ENCODE data around the gene SIX3.

SIX3 gene

DNA sequence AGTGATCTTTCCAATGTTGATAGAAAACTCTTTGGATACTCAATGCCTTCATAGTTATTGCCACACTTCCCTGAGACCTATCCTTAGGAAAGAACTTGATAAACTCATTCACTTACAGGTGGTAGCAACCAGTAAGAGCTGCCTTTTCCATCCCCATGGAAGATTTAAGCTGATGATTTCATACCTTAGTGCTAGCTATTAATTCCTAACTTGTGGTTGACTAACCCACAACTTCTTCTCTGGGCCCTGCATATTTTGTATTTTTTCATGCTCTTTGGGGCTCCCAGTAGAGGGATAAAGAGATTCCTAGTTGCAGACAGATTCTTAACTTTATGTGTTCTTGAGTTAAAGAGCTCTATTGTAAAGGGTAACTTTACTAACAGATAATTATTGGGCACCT lies 25.2 kb upstream of the SIX3 start:
- TF ChIP-seq POU2F2 (IDR thresholded peaks at IDR 0.05; ENCODE audit: low read depth, low read length) (no peak), POLR2A (IDR thresholded peaks at IDR 0.05; ENCODE audit: low read depth, low read length) (no peak), PAX5 (IDR thresholded peaks at IDR 0.05; ENCODE audit: insufficient read depth, low read length, severe bottlenecking) (no peak), POLR2AphosphoS5 (IDR thresholded peaks at IDR 0.05; ENCODE audit: low read depth, low read length) (no peak), TAF1 (IDR thresholded peaks at IDR 0.05; ENCODE audit: low read depth, low read length) (no peak), SPI1 (IDR thresholded peaks at IDR 0.05; ENCODE audit: low read depth, low read length) (no peak)
- FAIRE-seq (no peak), DNase-seq (ENCODE audit: insufficient read length, low spot score) (no peak)

DNA sequence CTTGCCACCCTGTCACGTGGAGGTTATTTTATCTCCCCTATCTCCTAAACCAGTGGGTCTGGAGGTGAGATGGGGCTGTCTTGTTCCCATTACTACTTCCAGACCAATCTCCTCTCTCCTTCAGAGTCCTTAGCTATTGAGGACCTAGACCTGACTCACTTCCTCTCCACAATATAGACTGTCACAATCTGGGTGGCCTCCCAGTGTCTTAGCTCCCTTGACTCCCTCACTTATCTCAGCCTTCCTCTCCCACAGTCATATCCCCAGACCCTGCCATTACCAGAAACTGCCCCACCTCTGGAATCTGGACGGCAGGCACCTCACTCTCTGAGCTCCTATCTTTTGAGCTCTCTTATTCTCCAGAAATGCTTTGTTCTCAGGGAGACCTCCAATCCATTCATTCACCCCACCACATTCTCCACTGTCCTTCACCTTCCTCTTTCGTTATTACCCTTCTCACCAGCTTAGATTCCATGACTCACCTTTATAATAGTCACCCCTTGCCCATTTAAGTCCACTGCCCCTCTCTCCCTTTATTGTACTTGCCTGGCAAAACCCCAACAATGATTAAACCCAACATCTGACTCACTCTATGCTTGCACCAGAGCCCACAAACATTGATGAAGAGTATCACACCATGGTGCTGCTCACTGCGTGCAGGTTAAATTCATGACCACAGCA lies 23.3 kb upstream of the SIX3 start:
- DNase-seq (ENCODE audit: insufficient read length, low spot score) (no peak), FAIRE-seq (no peak)
- peak; percentile 20; the same call in 1 of the 2 replicates for TF ChIP-seq SPI1 (IDR thresholded peaks at IDR 0.05; ENCODE audit: low read depth, low read length)
- TF ChIP-seq TAF1 (IDR thresholded peaks at IDR 0.05; ENCODE audit: low read depth, low read length) = no peak

DNA sequence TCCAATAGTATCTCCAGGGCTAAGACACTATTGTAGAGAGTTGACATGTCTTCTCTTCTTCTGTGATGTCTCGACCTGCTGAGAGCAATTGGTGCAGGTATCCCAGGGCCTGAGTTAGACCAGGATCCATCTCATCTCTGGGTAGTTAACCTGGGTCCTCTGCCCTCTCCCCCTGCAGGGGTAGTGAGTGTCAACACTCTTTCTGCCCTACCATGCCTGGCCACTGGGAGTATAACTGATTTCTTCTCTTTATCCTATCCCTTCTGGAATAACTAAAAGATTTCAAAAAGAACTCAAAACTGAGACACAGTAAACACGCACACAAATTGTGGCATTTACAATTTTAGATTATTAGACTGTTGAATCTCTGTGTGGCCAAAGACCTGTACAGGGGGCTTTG lies 20.8 kb upstream of the SIX3 start:
- no peak for TF ChIP-seq PAX5 (IDR thresholded peaks at IDR 0.05; ENCODE audit: insufficient read depth, low read length, severe bottlenecking)
- TF ChIP-seq TAF1 (IDR thresholded peaks at IDR 0.05; ENCODE audit: low read depth, low read length) = no peak
- no peak for TF ChIP-seq POU2F2 (IDR thresholded peaks at IDR 0.05; ENCODE audit: low read depth, low read length)
- no peak for TF ChIP-seq SPI1 (IDR thresholded peaks at IDR 0.05; ENCODE audit: low read depth, low read length)
- no peak for TF ChIP-seq POLR2AphosphoS5 (IDR thresholded peaks at IDR 0.05; ENCODE audit: low read depth, low read length)
- TF ChIP-seq POLR2A (IDR thresholded peaks at IDR 0.05; ENCODE audit: low read depth, low read length) = no peak
- FAIRE-seq = no peak

DNA sequence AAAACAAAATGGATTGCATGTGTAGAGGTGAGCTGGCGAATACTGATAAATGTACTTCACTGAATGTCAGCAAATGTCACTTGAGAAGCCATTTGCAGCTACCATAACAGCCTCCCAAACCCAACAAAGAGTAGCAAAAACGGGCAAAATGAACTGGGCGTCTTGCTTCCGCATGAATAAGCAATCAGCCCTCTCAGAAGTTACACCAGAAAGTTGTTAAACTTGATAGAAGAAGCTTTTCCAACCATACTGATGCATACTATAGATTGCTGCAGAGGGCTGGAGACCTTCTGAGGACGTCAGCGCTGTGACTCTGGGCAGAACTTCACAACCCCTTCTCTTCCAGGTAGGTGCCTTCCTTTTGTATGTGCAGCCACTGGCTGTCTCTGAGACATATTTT lies 18.7 kb upstream of the SIX3 start:
- FAIRE-seq = no peak
- no peak for DNase-seq (ENCODE audit: insufficient read length, low spot score)
- TF ChIP-seq PAX5 (IDR thresholded peaks at IDR 0.05; ENCODE audit: insufficient read depth, low read length, severe bottlenecking) (no peak), POLR2A (IDR thresholded peaks at IDR 0.05; ENCODE audit: low read depth, low read length) (no peak), TAF1 (IDR thresholded peaks at IDR 0.05; ENCODE audit: low read depth, low read length) (no peak), POLR2AphosphoS5 (IDR thresholded peaks at IDR 0.05; ENCODE audit: low read depth, low read length) (no peak), SPI1 (IDR thresholded peaks at IDR 0.05; ENCODE audit: low read depth, low read length) (no peak), POU2F2 (IDR thresholded peaks at IDR 0.05; ENCODE audit: low read depth, low read length) (no peak)

More for the DNA sequence above, 20.8 kb upstream of the SIX3 start:
- no peak for DNase-seq (ENCODE audit: insufficient read length, low spot score)

DNA sequence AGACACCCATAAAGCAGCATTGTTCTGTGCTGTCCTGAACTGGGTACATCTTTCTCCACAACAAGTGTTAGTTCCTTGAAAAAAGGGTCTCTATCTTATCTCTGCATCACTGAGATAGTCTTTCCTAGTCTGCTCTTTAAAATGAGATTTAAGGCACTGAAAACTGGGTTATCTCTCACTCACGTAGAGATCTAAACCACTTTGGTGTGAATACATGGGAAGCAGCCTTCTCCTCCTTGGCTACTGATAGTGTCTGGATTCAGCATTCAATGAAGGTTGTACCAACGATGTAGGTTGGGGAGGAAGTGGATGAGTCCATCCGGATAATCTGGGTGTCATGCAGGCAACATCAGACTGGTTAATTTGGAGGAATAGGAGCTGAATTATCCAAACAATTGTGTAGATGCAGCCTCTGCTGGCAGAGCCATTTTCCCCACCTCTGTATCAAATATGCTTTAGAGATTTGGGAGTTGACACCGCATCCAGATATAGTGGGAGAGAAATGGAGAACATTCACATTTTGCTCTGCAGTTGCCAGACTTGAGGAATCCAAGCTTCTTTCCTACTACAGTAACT lies 15.9 kb upstream of the SIX3 start:
- TF ChIP-seq POU2F2 (IDR thresholded peaks at IDR 0.05; ENCODE audit: low read depth, low read length) = no peak
- no peak for TF ChIP-seq PAX5 (IDR thresholded peaks at IDR 0.05; ENCODE audit: insufficient read depth, low read length, severe bottlenecking)
- TF ChIP-seq SPI1 (IDR thresholded peaks at IDR 0.05; ENCODE audit: low read depth, low read length) = no peak
- TF ChIP-seq POLR2AphosphoS5 (IDR thresholded peaks at IDR 0.05; ENCODE audit: low read depth, low read length) = no peak
- TF ChIP-seq POLR2A (IDR thresholded peaks at IDR 0.05; ENCODE audit: low read depth, low read length) = no peak
- no peak for TF ChIP-seq TAF1 (IDR thresholded peaks at IDR 0.05; ENCODE audit: low read depth, low read length)
- DNase-seq (ENCODE audit: insufficient read length, low spot score) = no peak
- FAIRE-seq = no peak

DNA sequence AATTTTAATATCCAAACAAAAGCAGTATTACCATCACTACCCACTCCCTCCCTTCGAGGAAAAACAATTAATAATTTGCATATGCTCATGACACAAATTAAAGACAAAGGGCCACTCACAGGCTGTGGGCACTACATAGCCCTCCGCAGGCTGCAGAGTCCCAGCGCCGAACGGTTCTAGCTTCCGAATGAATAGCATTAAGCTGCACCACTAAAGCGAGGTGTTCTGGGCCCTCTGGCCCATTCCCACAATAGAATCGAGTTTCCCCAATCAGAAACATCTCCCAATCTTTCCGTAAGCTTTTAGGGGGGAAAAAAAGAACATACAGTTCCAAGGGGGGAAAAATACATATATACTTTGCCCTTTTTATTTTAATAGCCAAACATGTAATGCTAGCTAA lies 14.5 kb upstream of the SIX3 start:
- DNase-seq (ENCODE audit: insufficient read length, low spot score) = no peak
- FAIRE-seq = no peak
- no peak for TF ChIP-seq PAX5 (IDR thresholded peaks at IDR 0.05; ENCODE audit: insufficient read depth, low read length, severe bottlenecking)
- TF ChIP-seq POLR2AphosphoS5 (IDR thresholded peaks at IDR 0.05; ENCODE audit: low read depth, low read length) = no peak
- TF ChIP-seq POLR2A (IDR thresholded peaks at IDR 0.05; ENCODE audit: low read depth, low read length) = no peak
- no peak for TF ChIP-seq TAF1 (IDR thresholded peaks at IDR 0.05; ENCODE audit: low read depth, low read length)
- no peak for TF ChIP-seq POU2F2 (IDR thresholded peaks at IDR 0.05; ENCODE audit: low read depth, low read length)
- no peak for TF ChIP-seq SPI1 (IDR thresholded peaks at IDR 0.05; ENCODE audit: low read depth, low read length)

DNA sequence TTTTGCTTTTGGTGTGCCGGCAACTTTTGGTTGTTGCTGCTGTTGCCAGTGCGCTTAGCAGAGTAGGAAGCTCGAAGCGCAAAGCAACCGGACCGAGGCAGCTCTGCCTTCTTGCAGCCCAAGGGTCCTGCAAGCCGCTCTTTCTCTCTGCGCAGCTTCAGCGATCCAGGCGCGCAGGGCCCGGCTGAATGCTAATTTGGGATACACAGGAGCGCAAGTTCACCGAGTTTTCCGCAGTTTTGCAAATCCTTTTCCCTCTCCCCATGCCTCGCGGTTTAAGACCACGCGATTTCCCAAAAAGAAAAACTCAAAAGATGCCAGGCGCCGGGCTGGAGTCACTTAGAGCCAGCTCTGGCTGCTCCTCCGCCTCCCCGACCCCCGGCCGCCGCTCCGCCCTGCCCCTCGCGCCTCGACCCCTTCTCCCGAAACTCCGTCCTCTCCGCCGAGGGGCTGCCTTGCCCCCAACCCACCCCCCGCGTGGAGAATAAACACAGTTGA lies 13.5 kb upstream of the SIX3 start:
- FAIRE-seq = no peak
- no peak for TF ChIP-seq POLR2A (IDR thresholded peaks at IDR 0.05; ENCODE audit: low read depth, low read length)
- no peak for TF ChIP-seq TAF1 (IDR thresholded peaks at IDR 0.05; ENCODE audit: low read depth, low read length)
- no peak for TF ChIP-seq POLR2AphosphoS5 (IDR thresholded peaks at IDR 0.05; ENCODE audit: low read depth, low read length)
- no peak for TF ChIP-seq PAX5 (IDR thresholded peaks at IDR 0.05; ENCODE audit: insufficient read depth, low read length, severe bottlenecking)
- DNase-seq (ENCODE audit: insufficient read length, low spot score) = no peak

DNA sequence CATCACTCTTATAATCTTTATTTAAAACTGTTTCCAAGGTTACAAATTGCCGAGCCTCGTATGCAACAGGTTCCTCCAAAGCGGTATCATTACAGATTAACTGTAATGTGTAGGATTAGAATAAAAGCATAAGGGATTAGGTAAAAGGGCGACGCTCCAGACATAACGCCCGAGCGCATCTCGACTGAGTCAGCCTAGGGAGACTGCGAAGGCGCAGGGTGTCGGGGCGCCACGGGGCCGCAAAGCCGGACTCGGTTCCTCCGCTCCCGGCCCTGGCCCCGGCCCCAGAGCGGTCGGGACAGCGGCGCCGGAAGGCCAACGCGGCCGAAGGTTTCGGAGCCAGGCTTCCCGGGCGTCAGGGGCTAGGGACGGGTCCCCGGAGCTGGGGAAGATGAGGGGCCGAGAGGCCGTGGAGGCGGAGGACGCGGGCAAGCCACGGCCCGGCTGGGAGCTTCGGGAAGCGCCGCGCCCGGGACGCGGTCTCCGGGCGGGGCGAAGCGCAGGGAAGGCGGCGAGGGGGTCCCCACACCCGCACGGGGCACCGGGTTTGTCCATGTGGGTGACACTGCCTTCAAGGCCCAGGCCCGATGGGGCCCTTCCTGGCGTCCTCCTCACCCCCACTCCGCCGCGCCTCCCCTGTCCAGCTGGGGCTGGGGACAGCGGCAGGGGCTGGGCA lies 12.9 kb upstream of the SIX3 start:
- DNase-seq (ENCODE audit: insufficient read length, low spot score) = no peak
- no peak for TF ChIP-seq PAX5 (IDR thresholded peaks at IDR 0.05; ENCODE audit: insufficient read depth, low read length, severe bottlenecking)
- no peak for TF ChIP-seq POLR2A (IDR thresholded peaks at IDR 0.05; ENCODE audit: low read depth, low read length)
- no peak for TF ChIP-seq TAF1 (IDR thresholded peaks at IDR 0.05; ENCODE audit: low read depth, low read length)
- TF ChIP-seq SPI1 (IDR thresholded peaks at IDR 0.05; ENCODE audit: low read depth, low read length) = no peak
- no peak for TF ChIP-seq POU2F2 (IDR thresholded peaks at IDR 0.05; ENCODE audit: low read depth, low read length)
- TF ChIP-seq POLR2AphosphoS5 (IDR thresholded peaks at IDR 0.05; ENCODE audit: low read depth, low read length) = no peak
- no peak for FAIRE-seq

DNA sequence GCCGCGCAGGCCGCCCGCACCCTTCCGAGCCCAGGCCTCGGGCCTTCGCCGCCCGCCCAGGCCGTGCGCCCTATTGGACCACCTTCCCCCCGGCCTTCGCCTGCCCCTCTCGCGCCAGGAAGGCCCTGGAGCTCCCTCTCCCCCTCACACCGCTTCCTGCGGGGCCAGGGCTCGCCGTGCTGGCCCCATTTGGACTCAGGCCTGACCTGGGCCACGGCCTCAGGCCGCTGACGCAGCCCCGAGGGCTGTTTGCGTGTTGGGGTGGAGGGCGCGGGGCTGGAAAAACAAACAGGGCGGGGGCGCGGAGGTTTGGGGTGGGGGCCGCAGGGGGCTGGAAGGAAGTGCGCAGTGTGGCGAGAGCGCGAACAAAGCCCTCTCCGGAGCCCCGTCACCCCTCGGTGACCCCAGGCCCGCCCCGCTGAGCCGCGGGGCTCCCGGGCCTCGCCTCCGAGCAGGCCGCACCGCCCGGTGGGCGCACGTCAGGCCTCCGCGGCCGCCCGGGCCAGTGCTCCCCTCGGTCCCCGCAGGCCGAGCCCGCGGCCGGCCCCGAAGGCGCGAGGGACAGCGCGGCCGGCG lies 12.3 kb upstream of the SIX3 start:
- DNase-seq (ENCODE audit: insufficient read length, low spot score) (no peak), FAIRE-seq (no peak)
- TF ChIP-seq POU2F2 (IDR thresholded peaks at IDR 0.05; ENCODE audit: low read depth, low read length) = no peak
- TF ChIP-seq PAX5 (IDR thresholded peaks at IDR 0.05; ENCODE audit: insufficient read depth, low read length, severe bottlenecking) = no peak
- no peak for TF ChIP-seq POLR2AphosphoS5 (IDR thresholded peaks at IDR 0.05; ENCODE audit: low read depth, low read length)
- no peak for TF ChIP-seq TAF1 (IDR thresholded peaks at IDR 0.05; ENCODE audit: low read depth, low read length)
- TF ChIP-seq POLR2A (IDR thresholded peaks at IDR 0.05; ENCODE audit: low read depth, low read length) = no peak
- TF ChIP-seq SPI1 (IDR thresholded peaks at IDR 0.05; ENCODE audit: low read depth, low read length) = no peak

All from GM12891 (cell line).